K562 (cell line): ENCODE data around the gene ADAM8. TPM values are rescaled to one million over a fixed set of nuclear protein-coding genes. Genes with fewer than 3 reads are reported as not detected.

Experiments
- BRCA1 ChIP-seq, 2 experiments: fragments of 450-650 bp in 1 of 2; sonication (generic) in 1 of 2; formaldehyde crosslinking in 1 of 2; IDR thresholded peaks; 2 replicates each; pipeline versions ENCODE4 v1.5.0 to v1.6.1; 2017 to 2020; ENCODE audit warnings: mild to moderate bottlenecking in 1 of 2, missing genetic modification reagents in 1 of 2
- CREB1 ChIP-seq, 2 experiments: sonication (generic) in 1 of 2; formaldehyde crosslinking in 1 of 2; IDR thresholded peaks; 2 replicates each; pipeline versions ENCODE4 v1.6.1 to v1.8.0; 2012 to 2022; ENCODE audit warnings: inconsistent platforms in 1 of 2, mild to moderate bottlenecking in 1 of 2, missing genetic modification reagents in 1 of 2, moderate library complexity in 1 of 2
- GABPB2 ChIP-seq: fragments of 250-450 bp; sonication (Bioruptor Pico); conservative IDR thresholded peaks from 2 replicates; pipeline ENCODE4 v1.5.1; 2021; ENCODE audit warnings: mild to moderate bottlenecking
- HLTF ChIP-seq: fragments of 450-650 bp; IDR thresholded peaks from 2 replicates; pipeline ENCODE4 v1.6.1; 2016
- ILF3 ChIP-seq: fragments of 450-650 bp; IDR thresholded peaks from 2 replicates; pipeline ENCODE4 v1.6.1; 2018; ENCODE audit warnings: antibody characterized with exemption, mild to moderate bottlenecking, moderate library complexity, borderline replicate concordance
- NCOA1 ChIP-seq: fragments of 450-650 bp; IDR thresholded peaks from 2 replicates; pipeline ENCODE4 v1.6.1; 2016; ENCODE audit warnings: low read depth
- PHF21A ChIP-seq: fragments of 450-650 bp; IDR thresholded peaks from 2 replicates; pipeline ENCODE4 v1.6.1; 2017; ENCODE audit warnings: low read depth, borderline replicate concordance
- POLR2B ChIP-seq: fragments of 450-650 bp; IDR thresholded peaks from 2 replicates; pipeline ENCODE4 v1.6.1; 2018; ENCODE audit warnings: low read depth; ENCODE audit not compliant: partially characterized antibody
- SIRT6 ChIP-seq: IDR thresholded peaks from one replicate; pipeline ENCODE4 v1.6.1; 2012; ENCODE audit warnings: low read depth, mild to moderate bottlenecking, control low read depth, inconsistent platforms, low read length, moderate library complexity
- SMARCE1 ChIP-seq: fragments of 450-650 bp; IDR thresholded peaks from 2 replicates; pipeline ENCODE4 v1.7.1; 2016; ENCODE audit warnings: mild to moderate bottlenecking
- SOX6 ChIP-seq: fragments of 450-650 bp; IDR thresholded peaks from 2 replicates; pipeline ENCODE4 v1.6.1; 2014; ENCODE audit warnings: mild to moderate bottlenecking
- SRSF7 ChIP-seq: fragments of 200-400 bp; formaldehyde crosslinking; optimal IDR thresholded peaks from 2 replicates; pipeline ENCODE3; 2017; ENCODE audit warnings: mild to moderate bottlenecking, low read depth, low read length
- ZKSCAN3 ChIP-seq: fragments of 250-450 bp; sonication (Bioruptor Pico); IDR thresholded peaks from 2 replicates; pipeline ENCODE4 v1.4.0; 2020
- ZNF644 ChIP-seq: fragments of 200-800 bp; sonication (Bioruptor generic); IDR thresholded peaks from 2 replicates; pipeline ENCODE4 v1.6.1; 2016; ENCODE audit warnings: low read depth, missing genetic modification characterization, missing compliant biosample characterization
- ZNF76 ChIP-seq: fragments of 250-450 bp; sonication (Bioruptor Pico); IDR thresholded peaks from 2 replicates; pipeline ENCODE4 v1.4.0; 2020; ENCODE audit warnings: mild to moderate bottlenecking, moderate library complexity, borderline replicate concordance
- polyA plus RNA-seq, 8 experiments: library from polyadenylated mRNA; depleted of rRNA in 4 of 8; stranded (reverse) in 5 of 8; unstranded in 3 of 8; fragments of >200 nt; fragmentation: Nextera tagmentation in 2 of 8; fragmentation: Illumina TruSeq in 1 of 8; extraction: Ambion mirVana in 2 of 8; extraction: Trizol in 1 of 8; gene quantifications; 2 replicates each; pipeline versions ENCODE4 v1.2.1 to v1.2.3, GENCODE V29; 2011 to 2014; ENCODE audit warnings: inconsistent platforms in 1 of 8, missing spikeins in 1 of 8
- total RNA-seq, 7 experiments: library from RNA; depleted of rRNA in 6 of 7; stranded (reverse); fragments of >200 nt in 6 of 7; fragmentation: Illumina TruSeq in 2 of 7; extraction: Trizol in 2 of 7; gene quantifications; 2 replicates each; pipeline versions ENCODE4 v1.2.1 to v1.2.3, GENCODE V29; 2011 to 2021; ENCODE audit warnings: low replicate concordance in 1 of 7
- TF ChIP-seq, protein P1 (sequence below): fragments of 450-650 bp; formaldehyde crosslinking; IDR thresholded peaks from 2 replicates; pipeline ENCODE4 v1.4.0; 2022; ENCODE audit warnings: missing genetic modification characterization
- TF ChIP-seq, protein P2 (sequence below): sonication (generic); formaldehyde crosslinking; IDR thresholded peaks from 2 replicates; pipeline ENCODE4 v1.4.0; 2020; ENCODE audit warnings: mild to moderate bottlenecking, missing genetic modification reagents
- TF ChIP-seq, protein P3 (sequence below): sonication (generic); formaldehyde crosslinking; IDR thresholded peaks from 2 replicates; pipeline ENCODE4 v1.8.1; 2023; ENCODE audit warnings: mild to moderate bottlenecking, missing genetic modification reagents
- TF ChIP-seq, protein P4 (sequence below): fragments of 250-450 bp; sonication (Bioruptor Pico); IDR thresholded peaks from 2 replicates; pipeline ENCODE4 v1.5.1; 2021; ENCODE audit warnings: mild to moderate bottlenecking
- TF ChIP-seq, protein P5 (sequence below): fragments of 250-450 bp; sonication (Bioruptor Pico); IDR thresholded peaks from 2 replicates; pipeline ENCODE4 v1.8.0; 2021; ENCODE audit warnings: moderate library complexity, mild to moderate bottlenecking, inconsistent platforms

ADAM8 gene
- total and polyA plus RNA-seq, 9 of the 15 experiments (the other 6 are each of a cell fraction or from before 2014, with no cell fraction given), result 0.07 to 7.0 (median 1.1) TPM

DNA sequence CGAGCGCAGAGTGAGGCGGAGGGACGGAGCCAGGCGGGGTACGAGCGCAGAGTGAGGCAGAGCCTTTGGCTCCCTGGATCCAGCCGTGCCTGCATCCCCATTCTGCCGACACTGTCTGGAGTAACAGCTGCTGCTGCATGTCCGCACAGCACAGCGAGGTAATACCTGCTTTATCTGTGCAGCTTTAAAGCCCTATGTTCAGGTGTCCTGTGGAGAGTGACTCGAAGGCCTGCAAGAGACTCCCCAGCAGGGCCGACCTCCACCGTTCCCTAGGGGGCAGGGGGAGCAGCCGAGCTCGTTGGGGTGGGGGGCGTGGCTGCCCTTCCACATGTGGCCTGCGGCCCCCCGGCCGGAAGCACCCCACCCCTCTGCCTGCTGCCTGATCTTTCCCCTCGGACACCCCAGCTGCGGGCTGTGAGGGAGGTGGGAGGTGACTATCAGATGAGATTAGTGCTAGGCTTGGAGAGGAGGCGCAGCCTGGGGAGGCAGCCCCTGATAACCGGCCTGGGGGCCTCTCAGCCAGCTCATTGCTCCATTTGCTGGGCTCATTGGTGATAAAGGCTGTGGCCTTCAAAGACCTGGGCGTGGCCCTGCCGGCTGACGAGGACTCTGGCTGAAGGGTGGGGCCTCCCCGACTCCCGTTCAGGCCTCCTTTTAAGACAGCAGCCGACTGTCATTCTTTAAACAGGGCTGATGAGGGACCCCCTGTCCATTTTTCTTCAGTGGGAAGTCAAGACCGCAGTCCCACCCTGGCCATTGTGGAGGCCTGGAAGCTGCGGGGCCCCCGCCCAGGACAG lies 31.0 kb downstream of the ADAM8 start (continued):
- TF ChIP-seq, protein P1, sequence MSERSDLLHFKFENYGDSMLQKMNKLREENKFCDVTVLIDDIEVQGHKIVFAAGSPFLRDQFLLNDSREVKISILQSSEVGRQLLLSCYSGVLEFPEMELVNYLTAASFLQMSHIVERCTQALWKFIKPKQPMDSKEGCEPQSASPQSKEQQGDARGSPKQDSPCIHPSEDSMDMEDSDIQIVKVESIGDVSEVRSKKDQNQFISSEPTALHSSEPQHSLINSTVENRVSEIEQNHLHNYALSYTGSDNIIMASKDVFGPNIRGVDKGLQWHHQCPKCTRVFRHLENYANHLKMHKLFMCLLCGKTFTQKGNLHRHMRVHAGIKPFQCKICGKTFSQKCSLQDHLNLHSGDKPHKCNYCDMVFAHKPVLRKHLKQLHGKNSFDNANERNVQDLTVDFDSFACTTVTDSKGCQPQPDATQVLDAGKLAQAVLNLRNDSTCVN, result no peak
- TF ChIP-seq HLTF (no peak), POLR2B (no peak), CREB1 (IDR thresholded peaks at IDR 0.05) (peak; percentile 43; the same call in 1 of the 2 replicates), CREB1 (CRISPR knock-in tag; IDR thresholded peaks at IDR 0.05) (no peak), ILF3 (no peak), ZKSCAN3 (CRISPR knock-in tag) (no peak), ZNF76 (CRISPR knock-in tag) (no peak), GABPB2 (no peak), NCOA1 (peak; percentile 69; the same call in 1 of the 2 replicates), SOX6 (peak; percentile 74), SRSF7 (no peak), PHF21A (no peak), SMARCE1 (peak; percentile 78), BRCA1 (IDR thresholded peaks at IDR 0.05) (no peak), BRCA1 (CRISPR knock-in tag; IDR thresholded peaks at IDR 0.05) (no peak), ZNF644 (tag) (no peak), SIRT6 (no peak)
- TF ChIP-seq, protein P2, sequence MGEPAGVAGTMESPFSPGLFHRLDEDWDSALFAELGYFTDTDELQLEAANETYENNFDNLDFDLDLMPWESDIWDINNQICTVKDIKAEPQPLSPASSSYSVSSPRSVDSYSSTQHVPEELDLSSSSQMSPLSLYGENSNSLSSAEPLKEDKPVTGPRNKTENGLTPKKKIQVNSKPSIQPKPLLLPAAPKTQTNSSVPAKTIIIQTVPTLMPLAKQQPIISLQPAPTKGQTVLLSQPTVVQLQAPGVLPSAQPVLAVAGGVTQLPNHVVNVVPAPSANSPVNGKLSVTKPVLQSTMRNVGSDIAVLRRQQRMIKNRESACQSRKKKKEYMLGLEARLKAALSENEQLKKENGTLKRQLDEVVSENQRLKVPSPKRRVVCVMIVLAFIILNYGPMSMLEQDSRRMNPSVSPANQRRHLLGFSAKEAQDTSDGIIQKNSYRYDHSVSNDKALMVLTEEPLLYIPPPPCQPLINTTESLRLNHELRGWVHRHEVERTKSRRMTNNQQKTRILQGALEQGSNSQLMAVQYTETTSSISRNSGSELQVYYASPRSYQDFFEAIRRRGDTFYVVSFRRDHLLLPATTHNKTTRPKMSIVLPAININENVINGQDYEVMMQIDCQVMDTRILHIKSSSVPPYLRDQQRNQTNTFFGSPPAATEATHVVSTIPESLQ (CRISPR knock-in tag), result no peak
- TF ChIP-seq, protein P3, sequence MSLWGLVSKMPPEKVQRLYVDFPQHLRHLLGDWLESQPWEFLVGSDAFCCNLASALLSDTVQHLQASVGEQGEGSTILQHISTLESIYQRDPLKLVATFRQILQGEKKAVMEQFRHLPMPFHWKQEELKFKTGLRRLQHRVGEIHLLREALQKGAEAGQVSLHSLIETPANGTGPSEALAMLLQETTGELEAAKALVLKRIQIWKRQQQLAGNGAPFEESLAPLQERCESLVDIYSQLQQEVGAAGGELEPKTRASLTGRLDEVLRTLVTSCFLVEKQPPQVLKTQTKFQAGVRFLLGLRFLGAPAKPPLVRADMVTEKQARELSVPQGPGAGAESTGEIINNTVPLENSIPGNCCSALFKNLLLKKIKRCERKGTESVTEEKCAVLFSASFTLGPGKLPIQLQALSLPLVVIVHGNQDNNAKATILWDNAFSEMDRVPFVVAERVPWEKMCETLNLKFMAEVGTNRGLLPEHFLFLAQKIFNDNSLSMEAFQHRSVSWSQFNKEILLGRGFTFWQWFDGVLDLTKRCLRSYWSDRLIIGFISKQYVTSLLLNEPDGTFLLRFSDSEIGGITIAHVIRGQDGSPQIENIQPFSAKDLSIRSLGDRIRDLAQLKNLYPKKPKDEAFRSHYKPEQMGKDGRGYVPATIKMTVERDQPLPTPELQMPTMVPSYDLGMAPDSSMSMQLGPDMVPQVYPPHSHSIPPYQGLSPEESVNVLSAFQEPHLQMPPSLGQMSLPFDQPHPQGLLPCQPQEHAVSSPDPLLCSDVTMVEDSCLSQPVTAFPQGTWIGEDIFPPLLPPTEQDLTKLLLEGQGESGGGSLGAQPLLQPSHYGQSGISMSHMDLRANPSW (CRISPR knock-in tag), result no peak
- TF ChIP-seq, protein P4, sequence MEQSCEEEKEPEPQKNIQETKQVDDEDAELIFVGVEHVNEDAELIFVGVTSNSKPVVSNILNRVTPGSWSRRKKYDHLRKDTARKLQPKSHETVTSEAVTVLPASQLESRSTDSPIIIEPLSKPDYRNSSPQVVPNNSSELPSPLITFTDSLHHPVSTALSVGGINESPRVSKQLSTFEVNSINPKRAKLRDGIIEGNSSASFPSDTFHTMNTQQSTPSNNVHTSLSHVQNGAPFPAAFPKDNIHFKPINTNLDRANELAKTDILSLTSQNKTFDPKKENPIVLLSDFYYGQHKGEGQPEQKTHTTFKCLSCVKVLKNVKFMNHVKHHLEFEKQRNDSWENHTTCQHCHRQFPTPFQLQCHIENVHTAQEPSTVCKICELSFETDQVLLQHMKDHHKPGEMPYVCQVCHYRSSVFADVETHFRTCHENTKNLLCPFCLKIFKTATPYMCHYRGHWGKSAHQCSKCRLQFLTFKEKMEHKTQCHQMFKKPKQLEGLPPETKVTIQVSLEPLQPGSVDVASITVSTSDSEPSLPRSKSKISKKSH (CRISPR knock-in tag), result no peak
- TF ChIP-seq, protein P5, sequence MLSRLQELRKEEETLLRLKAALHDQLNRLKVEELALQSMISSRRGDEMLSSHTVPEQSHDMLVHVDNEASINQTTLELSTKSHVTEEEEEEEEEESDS (CRISPR knock-in tag), result no peak
